Keratinocyte (primary cell): ENCODE results near the gene POP4. TPM values are rescaled to one million over a fixed set of nuclear protein-coding genes. Genes with fewer than 3 reads are reported as not detected.

ENCODE experiments used
- DNase-seq: peaks from one replicate; pipeline ENCODE4 v3.0.0-alpha.2; 2011; ENCODE audit warnings: low read depth, missing footprints, low spot score
- FAIRE-seq: peaks from 2 replicates; lab custom pipeline; 2011; peaks lifted over from hg19 to GRCh38; lab: Jason Lieb, UNC
- H2AFZ ChIP-seq: 2 replicates; pipeline ENCODE4 v1.6.0; 2012; ENCODE audit warnings: low read length, control low read depth, inconsistent platforms; ENCODE audit not compliant: control insufficient read depth
- H3K27ac ChIP-seq: 2 replicates; pipeline ENCODE4 v1.5.1; 2011; ENCODE audit warnings: low read length; ENCODE audit not compliant: control insufficient read depth, insufficient read depth
- H3K27me3 ChIP-seq: 3 replicates; pipeline ENCODE4 v1.6.0; 2011; ENCODE audit warnings: low read length; ENCODE audit not compliant: control insufficient read depth, insufficient read depth; ENCODE audit errors: extremely low read depth
- H3K36me3 ChIP-seq, 2 experiments: 2 replicates in 1 of 2; 3 replicates in 1 of 2; pipeline ENCODE4 v1.5.1; 2011; ENCODE audit warnings: low read length in 2 of 2, mild to moderate bottlenecking in 1 of 2; ENCODE audit not compliant: control insufficient read depth in 2 of 2, insufficient read depth in 2 of 2; ENCODE audit errors: extremely low read depth in 1 of 2
- H3K4me1 ChIP-seq: 3 replicates; pipeline ENCODE4 v1.5.1; 2011; ENCODE audit warnings: low read length; ENCODE audit not compliant: control insufficient read depth, insufficient read depth; ENCODE audit errors: extremely low read depth
- H3K4me2 ChIP-seq: 3 replicates; pipeline ENCODE4 v1.6.0; 2011; ENCODE audit warnings: low read depth, low read length; ENCODE audit not compliant: control insufficient read depth, insufficient read depth; ENCODE audit errors: extremely low read depth
- H3K4me3 ChIP-seq, 3 experiments: fragments of 200-600 bp in 1 of 3; sonication (generic) in 1 of 3; 2 replicates in 2 of 3; 3 replicates in 1 of 3; pipeline ENCODE4 v1.5.1; 2011 to 2016; ENCODE audit warnings: low read length in 3 of 3, mild to moderate bottlenecking in 3 of 3, control low read depth in 2 of 3, inconsistent platforms in 1 of 3, low read depth in 1 of 3, mixed read lengths in 1 of 3, mixed run types in 1 of 3, moderate library complexity in 1 of 3; ENCODE audit not compliant: control insufficient read depth in 2 of 3, insufficient read depth in 2 of 3; ENCODE audit errors: extremely low read depth in 1 of 3
- H3K79me2 ChIP-seq: 2 replicates; pipeline ENCODE4 v1.6.0; 2012; ENCODE audit warnings: low read length; ENCODE audit not compliant: control insufficient read depth, insufficient read depth
- H3K9ac ChIP-seq: 3 replicates; pipeline ENCODE4 v1.6.0; 2011; ENCODE audit warnings: low read length; ENCODE audit not compliant: control insufficient read depth, insufficient read depth; ENCODE audit errors: extremely low read depth
- H3K9me1 ChIP-seq: 3 replicates; pipeline ENCODE4 v1.6.0; 2011; ENCODE audit warnings: low read length; ENCODE audit not compliant: control insufficient read depth, insufficient read depth; ENCODE audit errors: extremely low read depth
- H3K9me3 ChIP-seq: 2 replicates; pipeline ENCODE4 v1.5.1; 2012; ENCODE audit warnings: low read depth, low read length; ENCODE audit not compliant: control insufficient read depth
- H4K20me1 ChIP-seq: 3 replicates; pipeline ENCODE4 v1.6.0; 2011; ENCODE audit warnings: low read length; ENCODE audit not compliant: control insufficient read depth, insufficient read depth; ENCODE audit errors: extremely low read depth
- EZH2 ChIP-seq: IDR thresholded peaks from one replicate; pipeline ENCODE4 v1.6.1; 2012; ENCODE audit warnings: inconsistent platforms, mild to moderate bottlenecking, low read length, moderate library complexity
- dilution Hi-C: fragments of 300-500 bp; cut with MboI; formaldehyde crosslinking; loops from one replicate; pipeline ENCODE4 v1.7.0; 2020; ENCODE audit warnings: low sequenced_read_pairs; ENCODE audit not compliant: extremely low pct_ligation_motif_present
- polyA plus RNA-seq, 5 experiments: library from polyadenylated mRNA; depleted of rRNA in 3 of 5; stranded (reverse) in 3 of 5; stranded (forward) in 1 of 5; unstranded in 1 of 5; fragments of >200 nt; gene quantifications; 1 replicate in 1 of 5; 2 replicates in 3 of 5; 3 replicates in 1 of 5; pipeline versions ENCODE4 v1.2.1 to v1.2.3, GENCODE V29; 2011 to 2012; ENCODE audit warnings: missing spikeins in 2 of 5, low read depth in 1 of 5, low replicate concordance in 1 of 5
- TF ChIP-seq, protein P1 (sequence below), 3 experiments: IDR thresholded peaks in 1 of 3; conservative IDR thresholded peaks in 1 of 3; optimal IDR thresholded peaks in 1 of 3; 2 replicates in 2 of 3; 3 replicates in 1 of 3; pipeline versions ENCODE3 to v1.5.1; 2011; ENCODE audit warnings: low read length in 3 of 3, mild to moderate bottlenecking in 3 of 3, moderate library complexity in 2 of 3, control low read depth in 1 of 3, inconsistent platforms in 1 of 3; ENCODE audit not compliant: insufficient read depth in 2 of 3; ENCODE audit errors: extremely low read depth in 1 of 3

POP4 gene
- polyA plus RNA-seq, 1 donor (not counting 4 experiments of a cell fraction or from before 2014, with no cell fraction given): 104 TPM

DNA sequence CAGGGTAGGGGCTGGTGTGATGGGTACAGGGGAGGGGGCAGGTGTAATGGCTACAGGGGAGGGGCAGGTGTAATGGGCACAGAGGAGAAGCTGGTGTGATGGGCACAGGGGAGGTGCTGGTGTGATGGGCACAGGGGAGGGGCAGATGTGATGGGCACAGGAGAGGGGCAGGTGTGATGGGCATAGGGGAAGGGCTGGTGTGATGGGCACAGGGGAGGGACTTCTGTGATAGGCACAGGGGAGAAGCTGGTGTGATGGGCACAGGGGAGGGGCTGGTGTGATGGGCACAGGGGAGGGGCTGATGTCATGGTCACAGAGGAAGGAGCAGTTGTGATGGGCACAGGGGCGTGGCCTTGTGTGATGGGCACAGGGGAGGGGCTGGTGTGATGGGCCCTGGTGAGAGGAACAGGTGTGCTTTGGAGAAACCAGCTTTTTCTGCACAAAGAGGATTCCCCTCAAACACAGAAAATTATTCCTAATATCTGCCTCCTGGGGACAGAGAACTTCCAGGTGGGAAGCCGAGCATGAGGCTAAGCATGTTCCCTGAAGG lies 38.6 kb upstream of the POP4 start:
- Histone ChIP-seq H3K9me1 (no peaks in the 10 kb centered on the region), H3K9me3 (no peaks in the 10 kb centered on the region), H3K27ac (no peak overlapping the region), H2AFZ (no peak overlapping the region), H3K4me3 (no peak overlapping the region), H3K36me3 (no peaks in the 10 kb centered on the region), H3K4me1 (no peaks in the 10 kb centered on the region), H3K27me3 (no peaks in the 10 kb centered on the region), H3K9ac (no peak overlapping the region), H4K20me1 (no peaks in the 10 kb centered on the region), H3K79me2 (no peaks in the 10 kb centered on the region), H3K4me2 (no peak overlapping the region)
- dilution Hi-C loops: no loop called here
- FAIRE-seq: no peak
- no peak for DNase-seq
- TF ChIP-seq, protein P1, sequence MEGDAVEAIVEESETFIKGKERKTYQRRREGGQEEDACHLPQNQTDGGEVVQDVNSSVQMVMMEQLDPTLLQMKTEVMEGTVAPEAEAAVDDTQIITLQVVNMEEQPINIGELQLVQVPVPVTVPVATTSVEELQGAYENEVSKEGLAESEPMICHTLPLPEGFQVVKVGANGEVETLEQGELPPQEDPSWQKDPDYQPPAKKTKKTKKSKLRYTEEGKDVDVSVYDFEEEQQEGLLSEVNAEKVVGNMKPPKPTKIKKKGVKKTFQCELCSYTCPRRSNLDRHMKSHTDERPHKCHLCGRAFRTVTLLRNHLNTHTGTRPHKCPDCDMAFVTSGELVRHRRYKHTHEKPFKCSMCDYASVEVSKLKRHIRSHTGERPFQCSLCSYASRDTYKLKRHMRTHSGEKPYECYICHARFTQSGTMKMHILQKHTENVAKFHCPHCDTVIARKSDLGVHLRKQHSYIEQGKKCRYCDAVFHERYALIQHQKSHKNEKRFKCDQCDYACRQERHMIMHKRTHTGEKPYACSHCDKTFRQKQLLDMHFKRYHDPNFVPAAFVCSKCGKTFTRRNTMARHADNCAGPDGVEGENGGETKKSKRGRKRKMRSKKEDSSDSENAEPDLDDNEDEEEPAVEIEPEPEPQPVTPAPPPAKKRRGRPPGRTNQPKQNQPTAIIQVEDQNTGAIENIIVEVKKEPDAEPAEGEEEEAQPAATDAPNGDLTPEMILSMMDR (optimal IDR thresholded peaks at IDR 0.05 in 1 of 3, IDR thresholded peaks at IDR 0.05 in 1 of 3, conservative IDR thresholded peaks at IDR 0.05 in 1 of 3; ENCODE audit: extremely low read depth in 1 of 3, insufficient read depth in 2 of 3, low read length in 3 of 3): no peak
- TF ChIP-seq EZH2: no peak

DNA sequence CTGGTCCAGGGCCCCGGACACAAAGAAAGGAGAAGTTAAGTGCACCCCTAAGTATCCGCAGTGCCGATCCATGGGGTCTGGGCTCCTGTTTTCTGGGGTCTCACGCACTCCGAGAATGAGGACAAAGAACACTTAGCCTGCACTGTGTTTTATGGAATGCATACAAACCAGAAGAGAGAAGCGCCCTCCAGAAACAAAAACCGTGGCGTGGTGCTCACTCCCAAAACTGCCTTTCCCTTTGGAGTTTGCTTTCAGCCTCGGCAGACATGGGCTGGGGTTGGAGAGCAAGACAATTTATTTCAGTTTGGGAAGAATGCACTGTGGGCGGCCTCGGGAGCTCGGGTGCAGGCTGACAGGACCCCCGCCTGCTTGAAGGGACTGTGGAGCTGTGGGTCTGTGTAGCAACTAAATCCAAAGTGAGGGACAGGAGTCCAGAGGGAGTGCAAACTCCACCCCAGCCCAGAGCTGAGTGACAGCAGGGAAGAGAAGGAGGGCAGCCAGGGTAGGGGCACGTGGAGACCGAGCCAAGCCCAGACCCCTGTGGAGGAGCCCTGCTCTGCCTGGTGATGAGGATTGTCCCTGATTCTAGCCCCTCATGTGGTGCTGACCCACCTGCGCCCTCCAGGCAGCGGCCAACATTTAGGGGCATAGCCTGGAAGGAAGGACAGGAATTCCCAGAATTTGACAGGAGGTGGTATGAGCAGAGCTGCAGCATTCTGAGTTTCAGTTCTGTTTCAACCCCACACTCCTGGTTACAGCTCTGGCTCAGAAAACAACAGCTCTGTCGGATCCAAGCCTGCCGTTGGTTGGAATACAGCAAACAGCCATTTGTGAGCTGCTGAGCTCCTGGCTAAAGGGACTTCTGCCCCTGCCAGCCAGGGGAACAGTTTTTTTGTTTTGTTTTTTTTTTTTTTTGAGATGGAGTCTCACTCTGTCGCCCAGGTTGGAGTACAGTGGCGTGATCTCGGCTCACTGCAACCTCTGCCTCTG lies 37.8 kb upstream of the POP4 start:
- no peaks in the 10 kb centered on the region for H3K27me3 ChIP-seq
- no peaks in the 10 kb centered on the region for H4K20me1 ChIP-seq
- no peaks in the 10 kb centered on the region for H3K9me1 ChIP-seq
- DNase-seq: no peak
- no peak overlapping the region for H3K4me3 ChIP-seq
- no peak for TF ChIP-seq EZH2
- TF ChIP-seq, protein P1 (optimal IDR thresholded peaks at IDR 0.05 in 1 of 3, IDR thresholded peaks at IDR 0.05 in 1 of 3, conservative IDR thresholded peaks at IDR 0.05 in 1 of 3; ENCODE audit: extremely low read depth in 1 of 3, insufficient read depth in 2 of 3, low read length in 3 of 3): no peak
- no peak overlapping the region for H3K27ac ChIP-seq
- FAIRE-seq: no peak
- H3K79me2 ChIP-seq: no peaks in the 10 kb centered on the region
- H2AFZ ChIP-seq: no peak overlapping the region
- H3K4me2 ChIP-seq: no peak overlapping the region
- dilution Hi-C loops: no loop called here
- H3K9me3 ChIP-seq: no peaks in the 10 kb centered on the region
- H3K36me3 ChIP-seq: no peaks in the 10 kb centered on the region
- no peaks in the 10 kb centered on the region for H3K4me1 ChIP-seq
- H3K9ac ChIP-seq: no peak overlapping the region
